Epithelial cell of esophagus (primary cell): ENCODE results near the gene EIF2D.

ENCODE experiments used
- DNase-seq: peaks from one replicate; pipeline ENCODE4 v3.0.0; 2010; ENCODE audit warnings: low read depth
- H3K4me3 ChIP-seq: 2 replicates; pipeline ENCODE4 v1.5.1; 2011; ENCODE audit warnings: mild to moderate bottlenecking, low read length, control low read depth
- TF ChIP-seq, protein P1 (sequence below): IDR thresholded peaks from 2 replicates; pipeline ENCODE4 v1.5.1; 2011; ENCODE audit warnings: low read depth, mild to moderate bottlenecking, low read length, control low read depth, inconsistent platforms; ENCODE audit not compliant: insufficient read depth; ENCODE audit errors: missing control alignments

EIF2D gene

DNA sequence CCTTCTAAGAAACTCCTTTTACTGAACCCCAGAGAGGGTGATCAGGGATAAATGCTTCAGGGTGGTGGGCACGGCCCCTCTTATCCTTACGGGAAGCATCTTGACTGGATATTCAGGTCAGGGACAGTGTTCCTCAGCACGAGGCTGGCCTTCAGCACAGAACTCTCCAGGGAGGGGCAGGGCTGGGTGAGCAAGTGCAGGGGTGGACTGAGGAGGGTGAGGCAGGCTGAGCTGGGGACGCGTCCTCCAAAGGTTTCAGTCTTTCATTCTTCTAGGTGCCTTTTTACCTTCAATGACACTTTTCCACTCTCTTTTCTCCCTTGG is 52.6 kb downstream of the EIF2D start:
- H3K4me3 ChIP-seq: no peak overlapping the region
- DNase-seq: no peak

DNA sequence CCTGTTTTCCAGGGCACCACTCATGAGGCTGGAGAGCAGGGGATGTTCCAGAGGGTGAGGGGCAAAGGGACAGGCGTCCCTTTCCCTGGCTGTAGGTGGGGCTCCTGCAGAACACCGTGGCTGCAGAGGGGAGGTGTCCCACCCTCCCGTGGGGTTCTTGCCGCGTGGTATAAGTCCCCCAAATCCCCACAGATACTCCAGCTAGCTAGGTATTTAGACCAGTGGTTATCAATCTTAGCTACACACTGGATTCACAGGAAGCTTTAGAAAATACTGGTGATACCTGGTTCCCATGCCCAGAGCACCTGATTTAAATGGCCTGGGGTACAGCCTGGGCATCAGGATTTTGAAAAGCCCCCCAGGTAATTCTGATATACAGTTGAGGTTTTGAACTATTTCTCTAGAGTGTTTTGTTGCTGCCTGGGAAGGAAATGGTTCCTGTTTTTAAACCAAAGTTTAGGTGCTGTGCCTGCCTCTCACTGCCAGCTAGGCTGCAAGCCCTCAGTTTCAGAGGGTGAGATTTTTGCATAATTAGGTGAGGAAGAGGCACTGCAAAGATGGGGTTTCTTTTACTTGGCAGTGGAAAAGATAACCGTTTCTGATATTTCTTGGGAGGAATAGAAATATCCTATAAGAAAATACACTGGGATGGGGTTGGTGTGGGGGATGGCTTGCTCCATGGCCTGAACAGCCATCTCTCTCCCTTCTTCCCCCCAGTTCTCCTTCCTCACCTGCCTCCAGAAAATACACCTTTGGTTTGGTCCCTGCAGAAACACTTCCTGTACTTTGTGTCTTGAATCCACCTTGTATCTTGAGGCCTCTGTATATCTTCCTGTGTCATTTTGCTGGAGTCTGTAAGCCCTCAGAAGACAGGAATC is 53.2 kb downstream of the EIF2D start:
- H3K4me3 ChIP-seq: no peak overlapping the region
- no peak for DNase-seq

More for the DNA sequence above, 52.6 kb downstream of the EIF2D start:
- TF ChIP-seq, protein P1, sequence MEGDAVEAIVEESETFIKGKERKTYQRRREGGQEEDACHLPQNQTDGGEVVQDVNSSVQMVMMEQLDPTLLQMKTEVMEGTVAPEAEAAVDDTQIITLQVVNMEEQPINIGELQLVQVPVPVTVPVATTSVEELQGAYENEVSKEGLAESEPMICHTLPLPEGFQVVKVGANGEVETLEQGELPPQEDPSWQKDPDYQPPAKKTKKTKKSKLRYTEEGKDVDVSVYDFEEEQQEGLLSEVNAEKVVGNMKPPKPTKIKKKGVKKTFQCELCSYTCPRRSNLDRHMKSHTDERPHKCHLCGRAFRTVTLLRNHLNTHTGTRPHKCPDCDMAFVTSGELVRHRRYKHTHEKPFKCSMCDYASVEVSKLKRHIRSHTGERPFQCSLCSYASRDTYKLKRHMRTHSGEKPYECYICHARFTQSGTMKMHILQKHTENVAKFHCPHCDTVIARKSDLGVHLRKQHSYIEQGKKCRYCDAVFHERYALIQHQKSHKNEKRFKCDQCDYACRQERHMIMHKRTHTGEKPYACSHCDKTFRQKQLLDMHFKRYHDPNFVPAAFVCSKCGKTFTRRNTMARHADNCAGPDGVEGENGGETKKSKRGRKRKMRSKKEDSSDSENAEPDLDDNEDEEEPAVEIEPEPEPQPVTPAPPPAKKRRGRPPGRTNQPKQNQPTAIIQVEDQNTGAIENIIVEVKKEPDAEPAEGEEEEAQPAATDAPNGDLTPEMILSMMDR: no peak

DNA sequence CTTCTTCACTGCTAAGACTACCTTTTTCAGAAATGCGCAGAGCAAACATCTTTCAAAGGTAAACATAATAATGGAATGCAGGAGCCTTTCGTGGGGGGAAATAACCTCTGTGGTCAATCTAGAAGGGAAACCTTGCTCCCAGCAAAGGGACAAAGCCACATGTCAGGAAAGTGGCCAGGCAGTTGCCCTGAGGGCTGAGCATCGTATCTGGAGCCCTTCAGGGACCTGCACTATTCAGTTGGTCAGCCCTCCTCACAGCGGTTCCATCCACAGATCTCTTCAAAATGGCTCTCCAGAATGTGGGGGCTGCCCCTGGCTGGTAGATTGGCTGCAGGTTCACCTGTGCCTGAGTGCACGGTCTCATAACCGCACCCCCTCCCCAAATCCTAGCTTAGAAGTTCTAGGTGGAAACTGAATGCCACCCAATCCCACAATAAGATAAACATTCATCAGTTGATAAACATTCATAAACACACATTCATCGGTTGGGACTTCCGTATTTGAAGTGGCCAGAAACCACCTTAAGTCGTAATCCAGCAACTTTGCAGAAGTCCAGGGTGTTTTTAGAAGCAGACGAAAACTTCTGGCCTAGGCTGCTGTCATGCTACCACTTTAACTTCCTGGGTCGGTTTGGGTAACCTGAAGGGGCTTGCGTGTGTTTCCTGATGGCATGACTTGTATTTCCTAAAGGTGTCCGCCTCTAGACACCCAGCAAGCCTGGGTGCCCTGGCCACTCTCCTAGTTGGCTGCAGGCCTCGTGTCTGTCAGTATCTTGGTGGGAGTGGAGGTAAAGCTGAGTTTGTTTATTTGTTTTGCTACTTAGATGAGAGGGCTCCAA is 54.4 kb downstream of the EIF2D start:
- TF ChIP-seq, protein P1: no peak
- H3K4me3 ChIP-seq: no peak overlapping the region
- no peak for DNase-seq

More for the DNA sequence above, 53.2 kb downstream of the EIF2D start:
- TF ChIP-seq, protein P1: no peak

DNA sequence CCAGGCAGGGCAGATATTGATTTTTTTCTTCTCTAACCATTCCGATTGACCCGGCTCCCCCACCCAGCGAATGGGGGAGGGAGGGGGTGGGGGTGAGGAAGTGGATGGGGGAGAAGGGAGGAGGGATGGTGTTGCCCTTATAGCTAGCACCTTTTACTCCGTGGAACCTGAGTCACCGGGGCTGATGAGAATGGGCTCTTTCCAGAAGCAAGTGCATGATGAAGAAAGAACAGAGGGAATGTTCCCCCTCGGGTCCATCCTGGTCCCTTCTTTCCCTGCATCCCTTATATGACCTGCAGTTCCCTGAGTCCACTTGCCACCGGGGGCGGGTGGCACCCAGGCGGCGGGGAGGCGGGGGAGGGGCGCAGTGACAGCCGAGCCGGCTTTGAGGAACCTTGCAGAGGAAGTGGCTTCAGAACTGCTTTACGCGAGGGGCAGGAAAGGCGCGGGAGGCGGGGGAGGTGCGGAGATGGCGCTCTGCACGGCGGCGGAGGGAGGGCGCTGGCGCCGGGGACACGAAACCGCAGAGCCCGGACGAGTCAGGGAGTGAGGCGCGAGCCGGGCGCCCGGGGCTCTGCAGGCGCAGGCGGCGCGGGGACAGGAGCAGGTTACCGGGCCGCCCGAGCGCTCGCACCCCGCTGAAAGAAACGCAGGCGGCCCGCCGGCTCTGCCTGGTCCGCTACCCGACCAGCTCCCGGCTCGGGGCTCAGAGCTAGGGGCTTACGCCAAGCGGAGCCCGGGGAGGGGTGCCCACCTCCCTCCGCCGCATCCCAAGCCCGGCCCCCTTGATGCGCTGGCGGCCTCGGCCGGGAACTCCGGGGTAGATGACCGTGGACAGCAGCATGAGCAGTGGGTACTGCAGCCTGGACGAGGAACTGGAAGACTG is 55.3 kb downstream of the EIF2D start:
- DNase-seq: peak; percentile 43
- H3K4me3 ChIP-seq: peak overlapping the region; percentile 25
- TF ChIP-seq, protein P1: no peak

DNA sequence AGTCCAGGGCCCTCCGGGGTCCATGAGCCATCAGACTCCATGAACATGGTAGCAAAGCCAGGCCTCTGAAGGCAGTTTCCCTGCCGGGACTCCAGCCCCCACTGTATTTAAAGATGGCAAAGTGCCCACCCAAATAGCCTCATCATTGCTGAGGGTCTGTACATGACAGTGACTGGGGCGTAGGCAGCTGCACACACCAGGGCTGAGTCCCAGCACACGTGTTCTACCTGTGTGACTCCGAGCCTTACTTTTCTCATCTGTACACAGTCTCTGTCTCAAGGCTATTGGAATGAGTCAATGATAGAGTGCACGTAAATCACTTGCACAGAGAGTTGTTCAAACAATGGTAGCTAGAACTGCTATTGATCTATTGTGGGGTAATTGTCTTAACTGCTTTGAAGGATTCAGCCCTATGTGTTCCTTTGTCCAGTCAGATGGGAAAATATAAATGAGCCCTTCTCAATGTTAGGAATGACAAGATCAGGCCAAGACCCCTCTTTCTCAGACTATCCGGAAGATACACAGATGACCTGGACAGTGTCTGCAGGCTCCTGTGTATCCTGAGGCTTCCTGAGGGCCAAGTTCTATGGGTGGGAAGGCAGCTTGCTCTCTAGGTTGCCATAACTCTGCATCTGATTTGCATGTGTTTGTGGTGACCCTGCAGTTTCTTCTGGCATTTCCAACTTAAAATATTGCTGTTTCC is 56.1 kb downstream of the EIF2D start:
- no peak overlapping the region for H3K4me3 ChIP-seq
- TF ChIP-seq, protein P1: no peak
- peak; percentile 19 for DNase-seq

DNA sequence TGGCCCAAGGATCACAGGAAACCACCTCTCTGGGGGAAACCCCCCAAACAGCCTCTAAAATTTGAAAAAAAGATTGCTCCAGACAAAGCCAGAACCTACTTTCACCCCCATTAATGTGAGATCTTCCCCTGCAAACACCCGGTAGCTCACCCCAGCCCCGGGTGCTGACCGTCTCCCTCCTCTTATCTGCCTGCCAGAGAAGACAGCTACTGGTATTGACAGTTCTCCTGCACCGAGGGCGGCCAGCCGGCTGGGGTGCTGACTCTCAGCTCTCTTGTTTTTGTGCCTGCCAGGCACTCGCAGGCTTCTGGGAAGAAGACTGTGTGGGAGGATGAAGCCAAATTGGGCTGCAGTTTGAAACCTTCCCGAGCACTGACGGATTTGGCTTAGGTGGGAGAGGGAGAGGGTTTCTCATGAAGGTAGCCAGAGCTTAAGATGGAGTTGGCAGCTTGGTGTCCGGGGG is 56.8 kb downstream of the EIF2D start:
- no peak overlapping the region for H3K4me3 ChIP-seq
- no peak for DNase-seq
- TF ChIP-seq, protein P1: no peak
